ENCODE results near the gene RDH11. TPM values are rescaled to one million over a fixed set of nuclear protein-coding genes. Genes with fewer than 3 reads are reported as not detected.

The RDH11 gene
- total RNA-seq, 2 experiments from 2014 or later = 31.1 to 37.7 TPM

GRCh38 chr14:67725171-67725570, 29.6 kb upstream of the RDH11 start:
- H2AFZ ChIP-seq (ENCODE audit: low read length) = no peak overlapping the region
- H3K4me2 ChIP-seq (ENCODE audit: low read length) = no peak overlapping the region
- intact Hi-C loops (cut with micrococcal nuclease; ENCODE audit: unreplicated experiment) = no loop called here
- no peaks in the 10 kb centered on the region for H4K20me1 ChIP-seq (ENCODE audit: insufficient read depth, low read length)
- POLR2A ChIA-PET = no interaction called here
- H3K36me3 ChIP-seq (ENCODE audit: insufficient read depth, low read length) = no peaks in the 10 kb centered on the region
- DNase-seq (ENCODE audit: low spot score) = no peak
- H3K9me2 ChIP-seq (ENCODE audit: insufficient read depth, low read length) = no peaks in the 10 kb centered on the region
- no peak overlapping the region for H3K4me3 ChIP-seq (ENCODE audit: low read depth, low read length, poor library complexity, severe bottlenecking)
- no peak overlapping the region for H3K27ac ChIP-seq (ENCODE audit: low read depth, low read length, poor library complexity, severe bottlenecking)
- H3K79me2 ChIP-seq (ENCODE audit: insufficient read depth, low read depth, low read length) = no peaks in the 10 kb centered on the region
- CTCF ChIA-PET (ENCODE audit: unreplicated experiment) = no interaction called here
- BruUV-seq (replicated peaks) = no TSS peak
- TF ChIP-seq CTCF (conservative IDR thresholded peaks at IDR 0.05; ENCODE audit: low read length) (no peak), EZH2phosphoT487 (IDR thresholded peaks at IDR 0.05; ENCODE audit: borderline replicate concordance, low read depth, low read length) (no peak)
- H3K4me1 ChIP-seq (ENCODE audit: insufficient read depth, low read length, poor library complexity, severe bottlenecking) = no peaks in the 10 kb centered on the region
- no peaks in the 10 kb centered on the region for H3K9me3 ChIP-seq (ENCODE audit: low read length)

- ChIA-PET POLR2A (interaction anchor here (0.8 to 1.9 kb wide), 3 partner anchors 9 to 26 kb away, joined by 4 to 7 read pairs (median 6); no protein-coding TSS in a partner anchor), CTCF (ENCODE audit: unreplicated experiment) (no interaction called here)
- intact Hi-C loops (cut with micrococcal nuclease; ENCODE audit: unreplicated experiment) = no loop called here
- Histone ChIP-seq H3K4me1 (ENCODE audit: insufficient read depth, low read length, poor library complexity, severe bottlenecking) (no peaks in the 10 kb centered on the region), H3K27ac (ENCODE audit: low read depth, low read length, poor library complexity, severe bottlenecking) (no peak overlapping the region), H3K79me2 (ENCODE audit: insufficient read depth, low read depth, low read length) (no peaks in the 10 kb centered on the region), H3K36me3 (ENCODE audit: insufficient read depth, low read length) (no peaks in the 10 kb centered on the region), H4K20me1 (ENCODE audit: insufficient read depth, low read length) (no peaks in the 10 kb centered on the region), H3K4me2 (ENCODE audit: low read length) (no peak overlapping the region), H3K9me3 (ENCODE audit: low read length) (no peaks in the 10 kb centered on the region), H2AFZ (ENCODE audit: low read length) (no peak overlapping the region), H3K9me2 (ENCODE audit: insufficient read depth, low read length) (no peaks in the 10 kb centered on the region), H3K4me3 (ENCODE audit: low read depth, low read length, poor library complexity, severe bottlenecking) (no peak overlapping the region)
- TF ChIP-seq CTCF (conservative IDR thresholded peaks at IDR 0.05; ENCODE audit: low read length) (no peak), EZH2phosphoT487 (IDR thresholded peaks at IDR 0.05; ENCODE audit: borderline replicate concordance, low read depth, low read length) (no peak)
- no TSS peak for BruUV-seq (replicated peaks)
- DNase-seq (ENCODE audit: low spot score) = no peak
Measured at GRCh38 chr14:67722293-67722692, 26.7 kb upstream of the RDH11 start.

- Histone ChIP-seq H2AFZ (ENCODE audit: low read length) (no peak overlapping the region), H3K79me2 (ENCODE audit: insufficient read depth, low read depth, low read length) (no peaks in the 10 kb centered on the region), H3K9me3 (ENCODE audit: low read length) (no peaks in the 10 kb centered on the region), H3K9me2 (ENCODE audit: insufficient read depth, low read length) (no peaks in the 10 kb centered on the region), H3K4me3 (ENCODE audit: low read depth, low read length, poor library complexity, severe bottlenecking) (no peak overlapping the region), H4K20me1 (ENCODE audit: insufficient read depth, low read length) (no peaks in the 10 kb centered on the region), H3K4me1 (ENCODE audit: insufficient read depth, low read length, poor library complexity, severe bottlenecking) (no peaks in the 10 kb centered on the region), H3K27ac (ENCODE audit: low read depth, low read length, poor library complexity, severe bottlenecking) (no peak overlapping the region), H3K4me2 (ENCODE audit: low read length) (no peak overlapping the region), H3K36me3 (ENCODE audit: insufficient read depth, low read length) (no peaks in the 10 kb centered on the region)
- no peak for DNase-seq (ENCODE audit: low spot score)
- ChIA-PET CTCF (ENCODE audit: unreplicated experiment) (no interaction called here), POLR2A (interaction anchor here (1.0 to 1.9 kb wide), 2 partner anchors 9 to 17 kb away, joined by 6 to 7 read pairs; no protein-coding TSS in a partner anchor)
- intact Hi-C loops (cut with micrococcal nuclease; ENCODE audit: unreplicated experiment) = no loop called here
- TF ChIP-seq CTCF (conservative IDR thresholded peaks at IDR 0.05; ENCODE audit: low read length) (no peak), EZH2phosphoT487 (IDR thresholded peaks at IDR 0.05; ENCODE audit: borderline replicate concordance, low read depth, low read length) (no peak)
- BruUV-seq (replicated peaks) = no TSS peak
Measured at GRCh38 chr14:67721875-67722274, 26.3 kb upstream of the RDH11 start.

Data from OCI-LY7 (cell line).